Endothelial cell of umbilical vein (primary cell): ENCODE measurements around the gene BIRC3. TPM values are rescaled to one million over a fixed set of nuclear protein-coding genes. Genes with fewer than 3 reads are reported as not detected.
A peak's percentile ranks its signal among the peaks of the same experiment; 100 is the strongest.

ENCODE experiments used
- BruUV-seq: library from RNA; stranded (reverse); fragments of 400-500 nt; replicated peaks from 2 replicates; lab custom pipeline; 2021; lab: Mats Ljungman, UMichigan
- CTCF ChIA-PET: fragments of 300-600, 350-600 bp; sonication (Branson Sonifier 250); formaldehyde crosslinking; loops from one replicate; lab custom pipeline; 2021; ENCODE audit warnings: antibody characterized with exemption, inconsistent platforms; lab: Charles Lee
- POLR2A ChIA-PET: fragments of 300-600, 350-600 bp; sonication (Branson Sonifier 250); formaldehyde crosslinking; loops from one replicate; lab custom pipeline; 2021; ENCODE audit warnings: antibody characterized with exemption, inconsistent platforms; lab: Charles Lee
- DNase-seq: peaks from one replicate; pipeline ENCODE4 v3.0.0-alpha.2; 2011; ENCODE audit warnings: low read depth, low spot score
- FAIRE-seq: peaks from 2 replicates; lab custom pipeline; 2011; peaks lifted over from hg19 to GRCh38; lab: Jason Lieb, UNC
- H2AFZ ChIP-seq: 2 replicates; pipeline ENCODE4 v1.6.0; 2012; ENCODE audit warnings: low read depth, low read length, control low read depth, inconsistent platforms
- H3K27ac ChIP-seq: 2 replicates; pipeline ENCODE4 v1.5.1; 2011; ENCODE audit warnings: low read depth, mild to moderate bottlenecking, control low read depth, low read length, moderate library complexity; ENCODE audit not compliant: insufficient read depth
- H3K27me3 ChIP-seq, 2 experiments: 2 replicates each; pipeline versions ENCODE4 v1.6.0 to v1.6.1; 2011; ENCODE audit warnings: low read length in 2 of 2, mixed read lengths in 1 of 2; ENCODE audit not compliant: control insufficient read depth in 2 of 2, insufficient read depth in 2 of 2
- H3K36me3 ChIP-seq, 2 experiments: 2 replicates in 1 of 2; 3 replicates in 1 of 2; pipeline ENCODE4 v1.5.1; 2011; ENCODE audit warnings: low read length in 2 of 2, mild to moderate bottlenecking in 1 of 2, moderate library complexity in 1 of 2; ENCODE audit not compliant: control insufficient read depth in 2 of 2, insufficient read depth in 2 of 2; ENCODE audit errors: extremely low read depth in 1 of 2
- H3K4me1 ChIP-seq: 3 replicates; pipeline ENCODE4 v1.5.1; 2011; ENCODE audit warnings: mild to moderate bottlenecking, low read length; ENCODE audit not compliant: control insufficient read depth, insufficient read depth; ENCODE audit errors: extremely low read depth
- H3K4me2 ChIP-seq: 2 replicates; pipeline ENCODE4 v1.6.1; 2011; ENCODE audit warnings: low read length, control low read depth, mixed read lengths; ENCODE audit not compliant: insufficient read depth
- H3K4me3 ChIP-seq, 3 experiments: fragments of 200-600 bp in 1 of 3; sonication (generic), shearing (Covaris generic) in 1 of 3; replicated peaks in 1 of 3; 2 replicates each; pipeline ENCODE4 v1.5.1; 2011 to 2016; ENCODE audit warnings: control low read depth in 3 of 3, low read length in 3 of 3, mild to moderate bottlenecking in 2 of 3, inconsistent platforms in 1 of 3, low read depth in 1 of 3, moderate library complexity in 1 of 3; ENCODE audit not compliant: insufficient read depth in 1 of 3
- H3K79me2 ChIP-seq: 2 replicates; pipeline ENCODE4 v1.6.0; 2012; ENCODE audit warnings: low read length, inconsistent platforms; ENCODE audit not compliant: control insufficient read depth, insufficient read depth
- H3K9ac ChIP-seq: replicated peaks from 2 replicates; pipeline ENCODE3; 2011; ENCODE audit warnings: low read length, control low read depth; ENCODE audit not compliant: insufficient read depth; ENCODE audit errors: extremely low read depth
- H3K9me1 ChIP-seq: replicated peaks from 3 replicates; pipeline ENCODE4 v1.6.0; 2011; ENCODE audit warnings: mild to moderate bottlenecking, low read length; ENCODE audit not compliant: control insufficient read depth, insufficient read depth; ENCODE audit errors: extremely low read depth
- H3K9me3 ChIP-seq: replicated peaks from 2 replicates; pipeline ENCODE4 v1.5.1; 2012; ENCODE audit warnings: low read length, inconsistent platforms; ENCODE audit not compliant: control insufficient read depth, insufficient read depth
- H4K20me1 ChIP-seq: replicated peaks from 2 replicates; pipeline ENCODE3; 2011; ENCODE audit warnings: mild to moderate bottlenecking, low read length; ENCODE audit not compliant: control insufficient read depth, insufficient read depth; ENCODE audit errors: extremely low read depth
- CTCF ChIP-seq, 2 donors: IDR thresholded peaks; 1 replicate in 1 of 2; 2 replicates in 1 of 2; pipeline ENCODE4 v1.5.1; 2011; ENCODE audit warnings: low read length in 2 of 2, mild to moderate bottlenecking in 2 of 2, moderate library complexity in 2 of 2, control low read depth in 1 of 2, inconsistent platforms in 1 of 2, low read depth in 1 of 2; ENCODE audit not compliant: insufficient read depth in 1 of 2; ENCODE audit errors: extremely low read depth in 1 of 2
- EZH2 ChIP-seq: IDR thresholded peaks from 2 replicates; pipeline ENCODE4 v1.6.1; 2012; ENCODE audit warnings: borderline replicate concordance, low read depth, mild to moderate bottlenecking, moderate library complexity, low read length, inconsistent platforms; ENCODE audit not compliant: severe bottlenecking
- FOS ChIP-seq: IDR thresholded peaks from 2 replicates; pipeline ENCODE4 v1.6.1; 2011; ENCODE audit warnings: mild to moderate bottlenecking, low read length, moderate library complexity, borderline replicate concordance; ENCODE audit not compliant: insufficient read depth
- GATA2 ChIP-seq: IDR thresholded peaks from 2 replicates; pipeline ENCODE4 v1.7.0; 2011; ENCODE audit warnings: low read depth, mild to moderate bottlenecking, moderate library complexity, mixed read lengths, low read length; ENCODE audit not compliant: insufficient read length, insufficient read depth
- JUN ChIP-seq: IDR thresholded peaks from 2 replicates; pipeline ENCODE4 v1.6.1; 2011; ENCODE audit warnings: borderline replicate concordance, low read depth; ENCODE audit not compliant: insufficient read length, insufficient read depth
- MAX ChIP-seq: IDR thresholded peaks from 2 replicates; pipeline ENCODE4 v1.6.1; 2011; ENCODE audit not compliant: insufficient read depth, insufficient read length
- MYC ChIP-seq: IDR thresholded peaks from one replicate; pipeline ENCODE4 v1.6.1; 2011; ENCODE audit warnings: mild to moderate bottlenecking, low read depth, low read length
- POLR2A ChIP-seq: IDR thresholded peaks from 2 replicates; pipeline ENCODE4 v1.6.1; 2012; ENCODE audit warnings: low read depth, mild to moderate bottlenecking, control low read depth, low read length
- POLR2AphosphoS5 ChIP-seq: IDR thresholded peaks from 2 replicates; pipeline ENCODE4 v1.6.1; 2012; ENCODE audit warnings: low read depth, mild to moderate bottlenecking, control low read depth, low read length, moderate library complexity; ENCODE audit not compliant: insufficient read depth
- dilution Hi-C: fragments of 300-500 bp; cut with MboI; formaldehyde crosslinking; loops from one replicate; pipeline ENCODE4 v1.15.0; 2019; ENCODE audit warnings: low sequenced_read_pairs; ENCODE audit not compliant: extremely low pct_ligation_motif_present
- intact Hi-C: fragments of 100-400 bp; cut with micrococcal nuclease; formaldehyde crosslinking; loops from one replicate; pipeline ENCODE4 v1.10.0; 2022
- polyA plus RNA-seq, 4 experiments: library from polyadenylated mRNA; depleted of rRNA in 3 of 4; stranded (reverse) in 3 of 4; unstranded in 1 of 4; fragments of >200 nt; gene quantifications; 2 replicates each; pipeline versions ENCODE4 v1.2.1 to v1.2.3, GENCODE V29; 2011 to 2012; ENCODE audit warnings: missing spikeins in 1 of 4
- total RNA-seq: library from RNA; stranded (reverse); gene quantifications from 2 replicates; pipeline ENCODE4 v1.2.3, GENCODE V29; 2021

The BIRC3 gene
- total and polyA plus RNA-seq, 2 donors (not counting 3 experiments of a cell fraction or from before 2014, with no cell fraction given): 0.28 to 1.4 TPM

DNA sequence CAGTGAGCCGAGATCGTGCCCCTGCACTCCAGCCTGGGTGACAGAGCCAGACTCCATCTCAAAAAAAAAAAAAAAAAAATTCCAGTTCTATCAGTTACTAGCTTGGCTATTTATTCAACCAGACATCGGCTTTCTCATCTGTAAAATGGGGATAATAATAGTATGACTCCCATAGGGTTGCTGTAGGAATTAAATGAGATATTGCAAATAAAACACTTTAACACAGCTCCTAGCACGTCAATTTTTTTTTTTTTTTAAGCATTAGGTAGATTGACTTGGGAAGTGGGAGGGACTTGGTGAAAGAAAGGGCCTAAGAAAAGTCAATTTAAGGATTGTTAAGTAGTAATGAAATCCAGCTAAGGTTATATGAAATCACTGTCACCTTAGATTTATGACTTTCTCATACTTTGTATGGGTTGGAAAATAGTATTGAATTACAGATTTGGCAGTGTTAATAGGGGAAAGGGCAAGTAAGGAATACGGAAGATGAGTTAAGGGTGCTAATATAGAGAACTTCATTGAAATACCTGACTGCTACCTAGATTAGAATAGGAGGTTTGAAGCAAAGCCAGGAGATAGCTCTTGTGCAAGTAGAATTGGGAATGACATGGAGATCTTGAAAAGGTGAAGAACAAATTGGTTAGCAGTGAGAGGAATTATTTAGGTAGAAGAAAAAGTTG lies 58.6 kb downstream of the BIRC3 start:
- intact Hi-C loops: no loop called here
- POLR2A ChIA-PET: no interaction called here
- no peak for TF ChIP-seq CTCF (IDR thresholded peaks at IDR 0.05; ENCODE audit: extremely low read depth in 1 of 2, insufficient read depth in 1 of 2, low read depth in 1 of 2, low read length in 2 of 2)
- Histone ChIP-seq H4K20me1 (no peaks in the 10 kb centered on the region), H3K4me3 (no peak overlapping the region), H3K27me3 (no peaks in the 10 kb centered on the region), H3K4me1 (no peaks in the 10 kb centered on the region), H3K27ac (no peak overlapping the region), H2AFZ (no peak overlapping the region), H3K79me2 (peaks cover 18% of the 10 kb centered on the region), H3K9me3 (no peaks in the 10 kb centered on the region), H3K36me3 (peaks cover 6 to 8% of the 10 kb centered on the region in 2 experiments), H3K9ac (no peak overlapping the region), H3K4me2 (no peak overlapping the region), H3K9me1 (no peaks in the 10 kb centered on the region)
- no peak for DNase-seq
- no TSS peak for BruUV-seq
- dilution Hi-C loops: no loop called here
- CTCF ChIA-PET: interaction anchor here (1.0 to 1.9 kb wide), 5 partner anchors 9 to 34 kb away, joined by 3 to 5 read pairs (median 4); no protein-coding TSS in a partner anchor
- FAIRE-seq: no peak

DNA sequence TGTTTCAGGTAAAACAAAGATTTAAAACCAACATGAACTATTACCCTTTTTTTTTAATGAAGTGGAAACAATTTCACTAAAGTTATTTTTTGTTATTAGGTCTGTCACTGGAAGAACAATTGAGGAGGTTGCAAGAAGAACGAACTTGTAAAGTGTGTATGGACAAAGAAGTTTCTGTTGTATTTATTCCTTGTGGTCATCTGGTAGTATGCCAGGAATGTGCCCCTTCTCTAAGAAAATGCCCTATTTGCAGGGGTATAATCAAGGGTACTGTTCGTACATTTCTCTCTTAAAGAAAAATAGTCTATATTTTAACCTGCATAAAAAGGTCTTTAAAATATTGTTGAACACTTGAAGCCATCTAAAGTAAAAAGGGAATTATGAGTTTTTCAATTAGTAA lies 60.6 kb downstream of the BIRC3 start:
- BruUV-seq: TSS peak; percentile 37
- intact Hi-C loops (no loop called here), dilution Hi-C loops (no loop called here)
- Histone ChIP-seq H3K9me3 (no peaks in the 10 kb centered on the region), H3K27ac (no peak overlapping the region), H3K4me1 (peaks cover 13% of the 10 kb centered on the region), H3K79me2 (peaks cover 18% of the 10 kb centered on the region), H3K36me3 (peaks cover 6 to 8% of the 10 kb centered on the region in 2 experiments), H3K27me3 (no peaks in the 10 kb centered on the region), H3K9me1 (no peaks in the 10 kb centered on the region), H2AFZ (no peak overlapping the region), H3K4me2 (no peak overlapping the region), H4K20me1 (no peaks in the 10 kb centered on the region), H3K9ac (no peak overlapping the region), H3K4me3 (no peak overlapping the region)
- FAIRE-seq: no peak
- no peak for DNase-seq
- POLR2A ChIA-PET: no interaction called here
- TF ChIP-seq EZH2 (no peak), CTCF (IDR thresholded peaks at IDR 0.05; ENCODE audit: extremely low read depth in 1 of 2, insufficient read depth in 1 of 2, low read depth in 1 of 2, low read length in 2 of 2) (no peak), MYC (no peak), POLR2AphosphoS5 (no peak), JUN (no peak), POLR2A (no peak), FOS (no peak), GATA2 (no peak), MAX (no peak)
- CTCF ChIA-PET: no interaction called here
